ENCODE data around the gene POLR2M.

POLR2M gene

GRCh38 chr15:57752436-57752835 lies 45.9 kb downstream of the POLR2M start:
- H3K4me3 ChIP-seq (ENCODE audit: control insufficient read depth, low read depth, low read length), result no peak overlapping the region
- DNase-seq (ENCODE audit: low read depth), result peak; percentile 11
- TF ChIP-seq CTCF (conservative IDR thresholded peaks at IDR 0.05; ENCODE audit: control insufficient read depth, insufficient read depth, low read depth, low read length), result peak; percentile 11

GRCh38 chr15:57752840-57753239 lies 46.3 kb downstream of the POLR2M start:
- H3K4me3 ChIP-seq (ENCODE audit: control insufficient read depth, low read depth, low read length), result no peak overlapping the region
- no peak for DNase-seq (ENCODE audit: low read depth)
- TF ChIP-seq CTCF (conservative IDR thresholded peaks at IDR 0.05; ENCODE audit: control insufficient read depth, insufficient read depth, low read depth, low read length), result no peak

GRCh38 chr15:57756466-57756865 lies 50.0 kb downstream of the POLR2M start:
- H3K4me3 ChIP-seq (ENCODE audit: control insufficient read depth, low read depth, low read length), result no peak overlapping the region
- TF ChIP-seq CTCF (conservative IDR thresholded peaks at IDR 0.05; ENCODE audit: control insufficient read depth, insufficient read depth, low read depth, low read length), result no peak
- DNase-seq (ENCODE audit: low read depth), result no peak

- H3K4me3 ChIP-seq (ENCODE audit: control insufficient read depth, low read depth, low read length), result no peak overlapping the region
- no peak for DNase-seq (ENCODE audit: low read depth)
- TF ChIP-seq CTCF (conservative IDR thresholded peaks at IDR 0.05; ENCODE audit: control insufficient read depth, insufficient read depth, low read depth, low read length), result no peak
Observed at GRCh38 chr15:57758560-57758959, 52.0 kb downstream of the POLR2M start.

- TF ChIP-seq CTCF (conservative IDR thresholded peaks at IDR 0.05; ENCODE audit: control insufficient read depth, insufficient read depth, low read depth, low read length), result no peak
- DNase-seq (ENCODE audit: low read depth), result peak; percentile 4
- no peak overlapping the region for H3K4me3 ChIP-seq (ENCODE audit: control insufficient read depth, low read depth, low read length)
Observed at GRCh38 chr15:57761562-57761961, 55.0 kb downstream of the POLR2M start.

GRCh38 chr15:57762302-57762701 lies 55.8 kb downstream of the POLR2M start:
- no peak for DNase-seq (ENCODE audit: low read depth)
- TF ChIP-seq CTCF (conservative IDR thresholded peaks at IDR 0.05; ENCODE audit: control insufficient read depth, insufficient read depth, low read depth, low read length), result peak; percentile 20
- H3K4me3 ChIP-seq (ENCODE audit: control insufficient read depth, low read depth, low read length), result no peak overlapping the region

Data from fibroblast of mammary gland (primary cell).